ENCODE results near the gene DLGAP1. TPM values are rescaled to one million over a fixed set of nuclear protein-coding genes. Genes with fewer than 3 reads are reported as not detected.

Gene DLGAP1
- total RNA-seq, 1 experiment from 2014 or later, result 0.39 TPM

DNA sequence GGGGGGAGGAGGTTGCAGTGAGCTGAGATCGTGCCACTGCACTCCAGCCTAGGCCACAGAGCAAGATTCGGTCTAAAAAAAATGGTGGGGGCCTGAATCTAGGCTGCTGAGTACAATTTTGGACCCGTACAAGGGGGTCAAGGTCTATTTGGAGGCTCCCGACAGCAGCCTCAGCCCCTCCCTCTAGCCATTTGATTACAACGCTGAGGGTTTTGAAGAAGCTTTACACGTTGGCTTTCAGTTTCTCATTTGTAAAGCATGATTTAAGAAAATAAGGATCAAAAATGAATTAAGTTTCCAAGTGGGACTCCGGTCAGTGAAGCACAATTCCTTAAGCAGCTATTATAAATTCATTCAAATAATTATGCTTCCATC lies 871.2 kb downstream of the DLGAP1 start:
- no peak overlapping the region for H3K9ac ChIP-seq (ENCODE audit: low read length)

More for the DNA sequence above, 871.2 kb downstream of the DLGAP1 start:
- H4K20me1 ChIP-seq (ENCODE audit: insufficient read depth), result no peaks in the 10 kb centered on the region
- ChIA-PET POLR2A (no interaction called here), RAD21 (ENCODE audit: low non-redundant PET in 1 of 2, low total read pairs in 2 of 2, uncharacterized antibody in 2 of 2, unreplicated experiment in 2 of 2) (no interaction called here), CTCF (no interaction called here)
- H3K9me3 ChIP-seq (ENCODE audit: control insufficient read depth in 1 of 2, insufficient read depth in 1 of 2, low read depth in 1 of 2, low read length in 2 of 2), result no peaks in the 10 kb centered on the region
- intact Hi-C loops (cut with micrococcal nuclease), result loop anchor here (2.0 kb wide), 1 partner anchor 303 kb away; no protein-coding TSS in a partner anchor
- no peaks in the 10 kb centered on the region for H3K36me3 ChIP-seq (ENCODE audit: control insufficient read depth in 1 of 2, insufficient read depth in 2 of 2, low read length in 2 of 2)
- no peaks in the 10 kb centered on the region for H3K27me3 ChIP-seq (ENCODE audit: insufficient read depth, low read length)
- no peak overlapping the region for H3K4me3 ChIP-seq (replicated peaks in 1 of 2; ENCODE audit: low read depth in 1 of 2, low read length in 2 of 2)
- TF ChIP-seq RAD21 (IDR thresholded peaks at IDR 0.05; ENCODE audit: low read depth), result no peak
- no peak for TF ChIP-seq POLR2AphosphoS5 (IDR thresholded peaks at IDR 0.05; ENCODE audit: low read depth, low read length)
- no peak for TF ChIP-seq EZH2 (IDR thresholded peaks at IDR 0.05)
- TF ChIP-seq, protein P1, sequence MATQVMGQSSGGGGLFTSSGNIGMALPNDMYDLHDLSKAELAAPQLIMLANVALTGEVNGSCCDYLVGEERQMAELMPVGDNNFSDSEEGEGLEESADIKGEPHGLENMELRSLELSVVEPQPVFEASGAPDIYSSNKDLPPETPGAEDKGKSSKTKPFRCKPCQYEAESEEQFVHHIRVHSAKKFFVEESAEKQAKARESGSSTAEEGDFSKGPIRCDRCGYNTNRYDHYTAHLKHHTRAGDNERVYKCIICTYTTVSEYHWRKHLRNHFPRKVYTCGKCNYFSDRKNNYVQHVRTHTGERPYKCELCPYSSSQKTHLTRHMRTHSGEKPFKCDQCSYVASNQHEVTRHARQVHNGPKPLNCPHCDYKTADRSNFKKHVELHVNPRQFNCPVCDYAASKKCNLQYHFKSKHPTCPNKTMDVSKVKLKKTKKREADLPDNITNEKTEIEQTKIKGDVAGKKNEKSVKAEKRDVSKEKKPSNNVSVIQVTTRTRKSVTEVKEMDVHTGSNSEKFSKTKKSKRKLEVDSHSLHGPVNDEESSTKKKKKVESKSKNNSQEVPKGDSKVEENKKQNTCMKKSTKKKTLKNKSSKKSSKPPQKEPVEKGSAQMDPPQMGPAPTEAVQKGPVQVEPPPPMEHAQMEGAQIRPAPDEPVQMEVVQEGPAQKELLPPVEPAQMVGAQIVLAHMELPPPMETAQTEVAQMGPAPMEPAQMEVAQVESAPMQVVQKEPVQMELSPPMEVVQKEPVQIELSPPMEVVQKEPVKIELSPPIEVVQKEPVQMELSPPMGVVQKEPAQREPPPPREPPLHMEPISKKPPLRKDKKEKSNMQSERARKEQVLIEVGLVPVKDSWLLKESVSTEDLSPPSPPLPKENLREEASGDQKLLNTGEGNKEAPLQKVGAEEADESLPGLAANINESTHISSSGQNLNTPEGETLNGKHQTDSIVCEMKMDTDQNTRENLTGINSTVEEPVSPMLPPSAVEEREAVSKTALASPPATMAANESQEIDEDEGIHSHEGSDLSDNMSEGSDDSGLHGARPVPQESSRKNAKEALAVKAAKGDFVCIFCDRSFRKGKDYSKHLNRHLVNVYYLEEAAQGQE (IDR thresholded peaks at IDR 0.05; ENCODE audit: low read depth), result no peak
- TF ChIP-seq FOSL1 (IDR thresholded peaks at IDR 0.05; ENCODE audit: low read depth), result no peak
- no peak for TF ChIP-seq EGR1 (IDR thresholded peaks at IDR 0.05; ENCODE audit: low read depth)
- TF ChIP-seq, protein P2, sequence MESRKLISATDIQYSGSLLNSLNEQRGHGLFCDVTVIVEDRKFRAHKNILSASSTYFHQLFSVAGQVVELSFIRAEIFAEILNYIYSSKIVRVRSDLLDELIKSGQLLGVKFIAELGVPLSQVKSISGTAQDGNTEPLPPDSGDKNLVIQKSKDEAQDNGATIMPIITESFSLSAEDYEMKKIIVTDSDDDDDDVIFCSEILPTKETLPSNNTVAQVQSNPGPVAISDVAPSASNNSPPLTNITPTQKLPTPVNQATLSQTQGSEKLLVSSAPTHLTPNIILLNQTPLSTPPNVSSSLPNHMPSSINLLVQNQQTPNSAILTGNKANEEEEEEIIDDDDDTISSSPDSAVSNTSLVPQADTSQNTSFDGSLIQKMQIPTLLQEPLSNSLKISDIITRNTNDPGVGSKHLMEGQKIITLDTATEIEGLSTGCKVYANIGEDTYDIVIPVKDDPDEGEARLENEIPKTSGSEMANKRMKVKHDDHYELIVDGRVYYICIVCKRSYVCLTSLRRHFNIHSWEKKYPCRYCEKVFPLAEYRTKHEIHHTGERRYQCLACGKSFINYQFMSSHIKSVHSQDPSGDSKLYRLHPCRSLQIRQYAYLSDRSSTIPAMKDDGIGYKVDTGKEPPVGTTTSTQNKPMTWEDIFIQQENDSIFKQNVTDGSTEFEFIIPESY (IDR thresholded peaks at IDR 0.05; ENCODE audit: extremely low read depth, insufficient replicate concordance, low read length), result no peak
- TF ChIP-seq CBX3 (IDR thresholded peaks at IDR 0.05; ENCODE audit: low read depth), result no peak
- no peak for TF ChIP-seq ZNF274 (IDR thresholded peaks at IDR 0.05; ENCODE audit: low read depth, low read length)
- TF ChIP-seq SRF (IDR thresholded peaks at IDR 0.05; ENCODE audit: low read depth), result no peak
- TF ChIP-seq EZH2phosphoT487 (IDR thresholded peaks at IDR 0.05; ENCODE audit: borderline replicate concordance), result no peak
- TF ChIP-seq, protein P3, sequence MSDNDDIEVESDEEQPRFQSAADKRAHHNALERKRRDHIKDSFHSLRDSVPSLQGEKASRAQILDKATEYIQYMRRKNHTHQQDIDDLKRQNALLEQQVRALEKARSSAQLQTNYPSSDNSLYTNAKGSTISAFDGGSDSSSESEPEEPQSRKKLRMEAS (IDR thresholded peaks at IDR 0.05), result no peak
- TF ChIP-seq TCF7L2 (IDR thresholded peaks at IDR 0.05; ENCODE audit: borderline replicate concordance, extremely low read depth, insufficient read depth, insufficient read length), result no peak
- no peak for TF ChIP-seq JUND (IDR thresholded peaks at IDR 0.05)
- TF ChIP-seq POLR2A (IDR thresholded peaks at IDR 0.05; ENCODE audit: borderline replicate concordance, extremely low read depth, insufficient read depth, insufficient read length), result no peak
- TF ChIP-seq, protein P4, sequence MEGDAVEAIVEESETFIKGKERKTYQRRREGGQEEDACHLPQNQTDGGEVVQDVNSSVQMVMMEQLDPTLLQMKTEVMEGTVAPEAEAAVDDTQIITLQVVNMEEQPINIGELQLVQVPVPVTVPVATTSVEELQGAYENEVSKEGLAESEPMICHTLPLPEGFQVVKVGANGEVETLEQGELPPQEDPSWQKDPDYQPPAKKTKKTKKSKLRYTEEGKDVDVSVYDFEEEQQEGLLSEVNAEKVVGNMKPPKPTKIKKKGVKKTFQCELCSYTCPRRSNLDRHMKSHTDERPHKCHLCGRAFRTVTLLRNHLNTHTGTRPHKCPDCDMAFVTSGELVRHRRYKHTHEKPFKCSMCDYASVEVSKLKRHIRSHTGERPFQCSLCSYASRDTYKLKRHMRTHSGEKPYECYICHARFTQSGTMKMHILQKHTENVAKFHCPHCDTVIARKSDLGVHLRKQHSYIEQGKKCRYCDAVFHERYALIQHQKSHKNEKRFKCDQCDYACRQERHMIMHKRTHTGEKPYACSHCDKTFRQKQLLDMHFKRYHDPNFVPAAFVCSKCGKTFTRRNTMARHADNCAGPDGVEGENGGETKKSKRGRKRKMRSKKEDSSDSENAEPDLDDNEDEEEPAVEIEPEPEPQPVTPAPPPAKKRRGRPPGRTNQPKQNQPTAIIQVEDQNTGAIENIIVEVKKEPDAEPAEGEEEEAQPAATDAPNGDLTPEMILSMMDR (IDR thresholded peaks at IDR 0.05 in 2 of 3, conservative IDR thresholded peaks at IDR 0.05 in 1 of 3; ENCODE audit: borderline replicate concordance in 1 of 3, insufficient read depth in 1 of 3, low read depth in 2 of 3, low read length in 2 of 3), result no peak
- TF ChIP-seq ELF1 (IDR thresholded peaks at IDR 0.05; ENCODE audit: borderline replicate concordance, low read depth), result no peak
- no peak for TF ChIP-seq CEBPB (IDR thresholded peaks at IDR 0.05; ENCODE audit: low read depth)
- TF ChIP-seq, protein P5, sequence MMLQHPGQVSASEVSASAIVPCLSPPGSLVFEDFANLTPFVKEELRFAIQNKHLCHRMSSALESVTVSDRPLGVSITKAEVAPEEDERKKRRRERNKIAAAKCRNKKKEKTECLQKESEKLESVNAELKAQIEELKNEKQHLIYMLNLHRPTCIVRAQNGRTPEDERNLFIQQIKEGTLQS (IDR thresholded peaks at IDR 0.05), result no peak
- H3K4me2 ChIP-seq (ENCODE audit: low read length), result peak overlapping the region; percentile 36
- H2AFZ ChIP-seq (ENCODE audit: low read depth, low read length, poor library complexity, severe bottlenecking), result no peak overlapping the region
- no peaks in the 10 kb centered on the region for H3K79me2 ChIP-seq (ENCODE audit: insufficient read depth, low read length)
- no TSS peak for BruUV-seq (replicated peaks)
- no peak for DNase-seq (ENCODE audit: low read depth, low spot score)
- no peak for ATAC-seq
- no peaks in the 10 kb centered on the region for H3K9me2 ChIP-seq (ENCODE audit: insufficient read depth)
- H3K4me1 ChIP-seq (ENCODE audit: control insufficient read depth in 1 of 2, insufficient read depth in 2 of 2, low read length in 2 of 2), result peaks cover 28 to 51% of the 10 kb centered on the region in 2 experiments; a peak in 3 of 4 replicates
- no peak overlapping the region for H3K27ac ChIP-seq (ENCODE audit: low read depth, low read length)

Measured in HCT116 (cell line).